ENCODE results near the gene ANKRD63.

The ANKRD63 gene

GRCh38 chr15:40282869-40283614, at the start of gene ANKRD63:
Gene ANKRD63, minus strand, starts transcription at chr15:40283064. Its CDS starts 478 bp downstream, at chr15:40282586.
- peak; percentile 55 for DNase-seq

DNA sequence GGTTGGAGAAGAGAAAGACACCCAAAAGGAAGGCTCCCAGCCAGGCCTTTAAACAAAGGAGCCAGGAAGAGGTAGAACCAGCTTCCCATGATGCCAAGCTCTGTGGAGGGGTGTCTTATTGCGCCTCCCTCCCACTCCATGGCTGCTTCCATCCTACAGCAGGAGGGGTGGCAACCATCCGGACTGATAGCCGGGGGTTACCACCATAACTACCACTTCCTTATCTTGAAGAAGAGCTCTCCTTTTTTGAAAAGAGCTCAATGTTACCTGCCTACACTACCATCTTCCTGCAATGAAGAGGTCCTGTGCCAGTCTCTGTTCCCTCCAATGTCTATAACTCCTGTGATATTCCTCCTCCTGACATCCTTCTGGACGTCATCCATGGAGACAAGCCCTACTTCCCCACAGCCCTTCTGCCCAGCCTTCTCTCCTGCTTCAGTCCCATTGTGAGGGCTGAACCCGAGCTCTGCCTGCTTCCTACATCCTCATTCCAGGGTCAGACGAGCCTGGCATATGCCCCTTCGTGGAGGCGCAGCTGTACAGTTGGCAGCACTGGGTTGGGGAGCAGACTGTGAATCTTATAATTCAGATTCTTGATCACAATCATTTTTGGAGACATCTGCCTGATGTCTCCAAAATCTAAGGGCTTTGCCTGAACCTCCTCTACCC, 49.4 kb upstream of the ANKRD63 start:
- DNase-seq, result no peak

- no peak for DNase-seq
These were observed 48.8 kb upstream of the ANKRD63 start for GRCh38 chr15:40331637-40332036.

DNA sequence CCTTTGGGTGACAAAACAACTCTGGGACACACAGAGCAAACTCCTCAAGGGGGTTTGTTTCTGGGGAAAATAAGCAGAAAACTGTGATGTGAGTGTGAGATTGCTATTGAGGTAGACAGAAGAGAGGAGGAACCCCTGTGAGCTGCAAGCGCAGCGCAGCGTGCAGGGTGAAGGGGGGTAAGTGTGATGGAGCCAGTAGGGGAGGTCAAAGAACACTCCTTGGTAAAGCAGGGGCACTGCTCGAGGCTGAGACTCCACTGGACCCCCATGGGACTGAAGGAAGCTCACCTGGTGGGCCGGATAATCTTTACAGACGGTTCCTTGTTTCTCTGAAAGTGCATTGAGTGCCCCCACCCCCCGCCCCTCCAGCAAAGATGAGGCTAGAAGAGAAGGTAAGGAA, 48.2 kb upstream of the ANKRD63 start:
- no peak for DNase-seq

- no peak for DNase-seq
These were observed 47.5 kb upstream of the ANKRD63 start for GRCh38 chr15:40330368-40330836.

- no peak for DNase-seq
These were observed 46.9 kb upstream of the ANKRD63 start for GRCh38 chr15:40329804-40330203.

DNA sequence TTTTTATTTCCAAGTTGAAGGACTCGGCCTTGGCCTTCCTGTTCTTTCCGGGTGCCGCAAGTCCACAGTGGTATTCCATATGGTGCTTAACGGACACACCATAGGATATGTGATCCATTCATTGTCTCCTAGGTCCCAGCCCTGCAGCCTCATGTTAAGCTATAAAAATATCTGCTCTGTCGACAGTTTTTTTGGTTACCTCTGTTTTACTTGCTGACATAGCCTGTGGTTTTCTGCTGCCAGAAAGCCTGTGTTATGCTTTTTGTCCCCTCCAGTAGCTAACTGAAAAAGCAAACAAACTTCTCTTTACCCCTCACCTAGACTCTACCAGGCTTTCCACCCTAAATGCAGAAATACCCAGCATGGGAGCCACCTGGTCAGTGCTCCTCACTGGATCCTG, 45.9 kb upstream of the ANKRD63 start:
- no peak for DNase-seq

DNA sequence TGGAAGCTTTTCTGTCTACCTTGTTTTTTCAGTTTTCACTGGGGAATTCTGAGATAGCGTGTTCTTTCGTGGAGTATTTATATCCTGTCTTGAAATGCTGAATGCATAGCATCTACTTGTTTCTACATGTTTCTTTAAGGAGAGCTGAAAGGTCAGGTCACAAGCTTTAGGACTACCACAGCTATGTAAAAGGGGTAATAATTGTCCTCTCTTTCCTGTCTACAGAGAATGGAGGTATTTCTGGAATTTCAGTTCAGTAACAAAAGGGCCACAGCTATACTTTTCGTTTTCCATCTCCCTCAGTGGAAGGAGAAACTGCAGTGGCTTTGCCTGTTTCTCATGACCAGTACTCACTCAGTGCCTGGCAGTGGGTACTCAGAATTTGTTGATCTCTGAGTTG, 45.3 kb upstream of the ANKRD63 start:
- DNase-seq, result no peak

DNA sequence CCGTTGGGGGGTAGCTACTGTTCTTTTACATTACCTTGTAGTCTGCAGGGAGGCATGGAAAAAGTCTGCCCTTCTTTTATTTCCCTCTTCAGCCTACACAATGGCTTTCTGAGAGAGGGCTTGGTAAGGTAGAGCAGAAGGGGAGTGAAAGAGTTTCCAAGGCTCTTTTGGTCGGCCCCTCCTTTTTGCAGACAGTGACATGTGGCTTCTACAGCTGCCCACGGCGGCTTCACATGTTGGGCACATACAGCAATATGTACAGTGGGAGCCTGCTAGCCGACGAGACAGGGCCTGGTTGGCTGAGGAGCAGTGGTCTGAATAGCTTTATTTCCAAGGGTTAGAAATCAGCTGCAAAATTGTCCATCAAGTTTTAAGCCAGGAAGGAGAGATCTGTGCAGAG, 44.6 kb upstream of the ANKRD63 start:
- no peak for DNase-seq

DNA sequence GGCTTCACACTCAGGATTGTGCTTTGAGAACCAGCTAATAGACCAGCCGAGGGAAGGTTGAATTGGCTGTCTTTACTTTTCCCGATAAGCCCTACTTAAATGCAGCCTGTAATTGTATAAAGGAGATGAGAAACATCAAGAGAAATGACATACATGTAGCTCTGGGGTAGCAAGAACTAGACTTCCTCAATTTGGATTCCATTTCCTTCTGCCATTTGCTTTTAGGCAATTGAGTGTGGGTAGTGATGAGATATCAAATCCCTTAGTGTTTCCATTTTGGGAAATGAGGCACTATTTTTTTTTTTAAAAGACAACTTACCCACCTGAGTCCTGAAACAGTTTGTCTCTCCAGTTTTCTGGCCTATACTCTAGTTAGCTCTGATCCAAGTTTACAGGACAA, 42.8 kb upstream of the ANKRD63 start:
- DNase-seq, result no peak

- no peak for DNase-seq
These were observed 42.3 kb upstream of the ANKRD63 start for GRCh38 chr15:40325188-40325587.

DNA sequence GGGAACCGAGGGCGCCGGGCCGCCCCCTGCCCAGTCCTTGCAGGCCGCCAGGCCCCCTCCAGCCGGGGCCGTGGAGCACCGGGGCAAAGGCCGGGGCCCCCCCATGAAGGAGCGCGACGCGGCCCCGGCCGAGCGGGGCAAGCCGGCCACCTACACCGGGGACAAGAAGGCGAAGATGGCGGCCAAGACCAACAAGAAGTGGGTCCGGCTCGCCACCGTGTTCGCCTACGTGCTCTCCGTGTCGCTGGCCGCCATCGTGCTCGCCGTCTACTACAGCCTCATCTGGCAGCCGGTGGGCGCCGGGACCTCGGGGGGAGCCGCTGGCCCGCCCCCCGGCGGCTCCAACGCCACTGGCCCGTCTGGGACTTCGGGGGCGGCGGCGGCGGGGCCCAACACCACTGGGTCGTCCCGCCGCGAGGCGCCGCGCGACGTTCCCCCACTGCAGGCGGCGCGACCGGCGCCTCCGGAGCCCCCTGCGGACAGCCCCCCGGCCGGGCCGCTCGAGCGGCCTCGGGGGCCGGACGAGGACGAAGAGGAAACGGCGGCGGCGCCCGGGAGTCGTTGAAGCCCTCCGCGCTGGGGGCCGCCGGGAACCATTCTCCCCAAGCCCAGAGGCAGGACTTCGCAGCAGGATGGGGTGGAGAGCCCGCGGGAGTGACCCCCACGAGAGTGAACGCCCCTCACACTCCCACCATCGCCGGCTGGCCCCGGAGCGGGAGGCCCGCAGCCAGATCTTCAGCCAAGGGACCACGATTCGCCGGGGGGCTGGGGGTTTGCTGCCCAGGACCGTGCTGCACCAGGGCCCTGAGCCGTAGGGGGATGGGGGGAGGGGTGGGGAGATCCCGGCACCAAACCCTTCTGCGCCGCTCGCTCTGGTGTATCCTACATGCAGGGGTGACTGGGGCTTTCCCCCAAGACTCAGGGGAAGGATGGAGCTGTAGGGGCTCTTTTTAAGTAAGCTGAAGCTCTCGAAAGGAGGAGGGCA, 41.4 kb upstream of the ANKRD63 start:
- DNase-seq, result peak; percentile 37

GRCh38 chr15:40323239-40323952, 40.5 kb upstream of the ANKRD63 start, which contains the start of gene INAFM2:
Gene INAFM2, plus strand, starts transcription at chr15:40323692. Its CDS starts 364 bp downstream, at chr15:40324056.
- DNase-seq, result peak; percentile 93

- DNase-seq, result no peak
These were observed 39.8 kb upstream of the ANKRD63 start for GRCh38 chr15:40322531-40323238.

DNA sequence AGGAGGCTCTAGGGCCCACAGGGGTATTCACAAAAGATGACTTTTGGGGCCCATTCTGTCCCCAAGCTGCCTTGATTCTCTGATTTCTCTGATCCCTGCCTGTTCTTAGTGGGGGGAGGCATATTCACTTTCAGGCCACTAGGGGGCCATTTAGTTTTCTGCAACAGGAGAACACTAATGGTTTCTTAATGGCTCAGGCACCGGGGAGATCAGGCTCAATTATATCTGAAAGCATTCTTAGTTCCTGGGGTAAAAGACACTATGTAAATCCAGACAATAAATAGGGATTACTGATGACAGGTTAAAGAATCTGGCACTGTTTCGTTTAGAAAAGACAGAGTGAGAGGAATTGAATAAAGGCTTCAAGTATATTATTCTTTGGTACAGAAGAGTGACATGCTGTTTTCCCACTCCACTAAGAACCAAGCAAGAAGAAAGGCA, 38.1 kb upstream of the ANKRD63 start:
- DNase-seq, result peak; percentile 70

DNA sequence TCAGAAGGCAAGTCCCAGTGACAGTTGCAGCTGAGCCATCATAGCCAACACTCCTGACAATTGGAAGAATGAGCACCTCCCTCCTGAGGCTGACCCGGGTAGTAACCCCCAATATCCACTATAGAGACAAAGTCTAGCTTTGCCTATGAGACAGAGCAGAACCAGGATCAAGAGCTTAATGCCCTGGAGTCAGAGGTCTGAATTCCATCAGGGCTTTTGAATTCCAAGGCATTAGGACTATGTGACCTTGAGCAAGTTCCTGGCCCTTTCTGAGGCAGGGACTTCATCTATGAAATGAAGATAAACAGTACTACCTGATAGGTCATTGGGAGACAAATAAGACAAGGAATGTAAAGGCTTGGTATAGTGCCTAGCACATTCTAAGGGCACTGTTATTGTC, 37.5 kb upstream of the ANKRD63 start:
- DNase-seq, result no peak

GRCh38 chr15:40317580-40317979, 34.7 kb upstream of the ANKRD63 start:
- no peak for DNase-seq

- DNase-seq, result no peak
These were observed 34.1 kb upstream of the ANKRD63 start for GRCh38 chr15:40316931-40317330.

DNA sequence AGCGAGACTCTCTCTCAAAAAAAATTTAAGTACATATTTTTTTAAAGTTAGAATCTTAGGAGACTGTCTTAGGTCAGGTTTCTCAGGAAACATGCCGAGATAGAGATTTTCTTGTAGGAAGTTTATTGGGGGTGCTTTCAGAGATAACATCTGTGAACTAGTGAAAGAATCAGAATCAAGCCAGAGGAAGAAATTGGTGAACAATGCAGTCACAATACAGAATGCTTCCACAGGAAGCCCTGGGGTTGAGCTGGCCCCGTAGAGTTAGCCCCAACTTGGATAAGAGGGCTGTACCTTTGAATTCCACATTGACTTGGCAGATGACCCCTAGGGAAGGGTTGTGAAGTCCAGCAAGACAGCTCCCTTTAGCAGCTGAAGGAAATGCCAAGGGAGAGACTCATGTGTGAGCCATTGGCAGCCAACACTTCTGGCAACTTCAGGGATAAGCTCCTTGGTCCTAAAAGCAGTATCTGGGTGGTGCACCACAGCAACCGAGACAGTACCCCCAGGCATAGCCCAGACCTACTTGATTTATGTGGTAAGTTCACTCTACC, 31.9 kb upstream of the ANKRD63 start:
- DNase-seq, result no peak

DNA sequence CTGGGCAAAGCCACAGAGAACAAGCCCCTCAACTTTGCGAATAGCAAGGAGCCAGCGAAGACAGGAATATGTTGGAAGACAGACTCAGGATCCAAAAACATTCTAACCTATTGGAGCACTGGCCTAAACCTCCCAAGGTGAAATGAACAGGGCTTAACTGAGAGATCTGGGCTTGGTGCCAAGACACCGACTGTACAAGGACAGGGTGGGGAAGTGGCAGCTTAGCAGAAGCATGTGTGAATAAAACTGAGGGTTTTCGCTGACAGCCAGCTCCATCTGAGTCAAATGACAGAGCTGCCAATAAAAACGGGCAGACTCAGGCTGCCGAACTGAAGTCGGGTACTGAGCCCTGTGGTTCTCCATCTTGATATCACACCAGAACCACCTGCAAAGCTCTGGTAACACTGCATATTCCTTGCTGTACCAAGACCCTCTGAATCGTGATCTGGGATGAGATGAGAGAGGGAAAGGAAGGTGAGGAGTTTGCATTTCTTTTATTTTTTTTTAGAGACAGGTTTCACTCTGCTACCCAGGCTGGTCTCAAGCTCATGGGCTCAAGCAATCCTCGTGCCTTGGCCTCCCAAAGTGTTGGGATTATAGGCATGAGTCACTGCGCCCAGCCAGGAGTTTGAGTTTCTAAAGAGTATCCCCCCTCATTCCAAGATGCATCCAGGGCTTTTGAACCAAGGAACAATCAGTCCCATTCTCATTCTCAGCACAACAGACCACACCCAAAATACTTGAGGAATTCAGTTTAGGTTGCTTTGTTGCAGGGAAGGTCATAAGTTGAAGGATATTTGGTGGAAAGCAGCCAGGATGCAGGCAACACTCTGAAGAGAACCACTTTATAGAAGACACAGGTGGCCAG, 30.9 kb upstream of the ANKRD63 start:
- DNase-seq, result peak; percentile 72

Data from CD4-positive, alpha-beta T cell treated with Interleukin-6 for 4 hours (primary cell).